ENCODE measurements around the gene SYVN1.

The SYVN1 gene

DNA sequence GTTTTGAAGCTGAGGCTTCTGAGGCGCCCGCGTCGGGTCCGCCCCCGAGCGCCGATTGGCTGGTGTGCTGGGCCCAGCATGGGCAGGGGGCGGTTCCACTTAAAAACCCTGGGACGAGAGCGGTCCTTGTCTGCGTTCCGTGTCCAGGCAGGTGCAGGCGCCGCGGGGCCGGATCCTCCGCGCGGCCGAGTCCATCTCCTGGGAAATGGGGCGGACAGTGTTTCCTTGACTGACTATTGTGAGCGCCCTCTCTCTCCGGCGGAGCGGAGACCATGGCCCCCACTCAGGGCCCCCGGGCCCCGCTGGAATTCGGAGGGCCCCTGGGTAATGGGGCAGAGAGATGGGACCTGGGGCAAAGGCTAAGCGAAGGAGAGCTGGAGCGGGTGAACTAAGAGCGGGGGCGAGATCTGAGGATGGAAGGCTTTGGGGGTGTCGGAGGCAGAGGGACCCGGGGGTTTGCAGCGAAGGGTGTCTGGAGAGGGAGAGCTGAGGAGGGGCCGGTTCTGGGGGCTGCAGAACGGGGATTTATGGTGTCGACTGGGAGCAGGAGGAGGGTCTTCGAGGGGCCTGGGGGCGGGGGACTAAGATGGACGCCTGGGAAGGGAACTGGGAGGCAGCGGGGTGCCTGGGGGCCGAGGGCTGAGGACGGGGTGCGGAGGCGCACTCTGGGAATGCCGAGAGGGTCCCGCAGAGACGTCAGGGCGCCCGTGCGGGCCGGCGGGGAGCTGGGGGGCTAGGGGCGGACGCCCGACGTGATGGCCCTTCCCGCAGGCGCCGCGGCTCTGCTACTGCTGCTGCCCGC, 22.4 kb downstream of the SYVN1 start, which contains the start of gene TM7SF2:
TM7SF2 (plus strand) TSS at position 129 of the 802 bp plus-strand sequence; CDS start at position 273, 144 bp downstream.
- peak; percentile 84 for DNase-seq

DNA sequence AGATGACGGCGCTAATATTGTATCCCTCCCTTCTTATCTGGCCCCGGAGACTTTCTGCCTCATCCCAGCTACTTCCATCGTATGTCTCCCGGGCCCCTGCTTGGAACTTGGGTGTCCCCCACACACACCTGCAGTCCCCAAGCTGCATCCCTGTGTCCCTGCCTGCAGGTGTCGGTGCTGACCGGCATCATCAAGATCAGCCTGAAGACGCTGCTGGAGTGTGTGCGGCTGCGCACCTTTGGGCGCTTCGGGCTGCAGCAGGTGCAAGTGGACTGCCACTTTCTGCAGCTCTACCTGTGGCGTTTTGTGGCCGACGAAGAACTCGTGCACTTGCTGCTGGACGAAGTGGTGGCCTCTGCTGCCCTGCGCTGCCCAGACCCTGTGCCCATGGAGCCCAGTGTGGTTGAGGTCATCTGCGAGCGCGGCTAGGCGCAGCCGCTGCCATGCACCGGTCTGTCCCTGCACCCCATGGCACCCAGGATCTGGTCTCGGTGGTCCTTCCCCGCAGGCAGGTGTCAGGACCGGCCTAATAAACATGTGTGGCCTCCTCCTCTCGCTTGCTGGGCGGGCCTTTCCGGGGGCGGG, 23.1 kb downstream of the SYVN1 start:
- no peak for DNase-seq

DNA sequence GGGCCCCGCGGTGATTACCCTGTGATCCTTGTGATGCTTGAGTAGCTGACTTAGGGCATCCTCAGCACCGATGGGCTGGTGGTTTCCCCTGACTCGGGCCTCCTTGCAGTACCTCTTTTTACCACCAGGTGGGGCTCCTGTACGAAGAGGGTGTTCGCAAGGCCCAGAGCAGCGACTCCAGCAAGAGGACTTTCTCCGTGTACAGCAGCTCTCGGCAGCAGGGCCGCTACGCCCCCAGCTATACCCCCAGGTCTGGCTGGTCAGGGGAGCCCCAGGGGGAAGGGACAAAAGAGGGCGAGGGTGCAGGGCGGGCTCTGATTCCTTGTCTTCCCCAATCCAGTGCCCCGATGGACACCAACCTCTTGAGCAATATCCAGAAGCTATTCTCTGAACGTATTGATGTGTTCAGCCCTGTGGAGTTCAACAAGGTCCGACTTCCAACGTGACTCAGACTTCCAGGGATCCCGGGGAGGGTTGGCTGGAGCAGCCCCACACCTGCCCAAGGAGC, 23.9 kb downstream of the SYVN1 start:
- DNase-seq, result peak; percentile 69

DNA sequence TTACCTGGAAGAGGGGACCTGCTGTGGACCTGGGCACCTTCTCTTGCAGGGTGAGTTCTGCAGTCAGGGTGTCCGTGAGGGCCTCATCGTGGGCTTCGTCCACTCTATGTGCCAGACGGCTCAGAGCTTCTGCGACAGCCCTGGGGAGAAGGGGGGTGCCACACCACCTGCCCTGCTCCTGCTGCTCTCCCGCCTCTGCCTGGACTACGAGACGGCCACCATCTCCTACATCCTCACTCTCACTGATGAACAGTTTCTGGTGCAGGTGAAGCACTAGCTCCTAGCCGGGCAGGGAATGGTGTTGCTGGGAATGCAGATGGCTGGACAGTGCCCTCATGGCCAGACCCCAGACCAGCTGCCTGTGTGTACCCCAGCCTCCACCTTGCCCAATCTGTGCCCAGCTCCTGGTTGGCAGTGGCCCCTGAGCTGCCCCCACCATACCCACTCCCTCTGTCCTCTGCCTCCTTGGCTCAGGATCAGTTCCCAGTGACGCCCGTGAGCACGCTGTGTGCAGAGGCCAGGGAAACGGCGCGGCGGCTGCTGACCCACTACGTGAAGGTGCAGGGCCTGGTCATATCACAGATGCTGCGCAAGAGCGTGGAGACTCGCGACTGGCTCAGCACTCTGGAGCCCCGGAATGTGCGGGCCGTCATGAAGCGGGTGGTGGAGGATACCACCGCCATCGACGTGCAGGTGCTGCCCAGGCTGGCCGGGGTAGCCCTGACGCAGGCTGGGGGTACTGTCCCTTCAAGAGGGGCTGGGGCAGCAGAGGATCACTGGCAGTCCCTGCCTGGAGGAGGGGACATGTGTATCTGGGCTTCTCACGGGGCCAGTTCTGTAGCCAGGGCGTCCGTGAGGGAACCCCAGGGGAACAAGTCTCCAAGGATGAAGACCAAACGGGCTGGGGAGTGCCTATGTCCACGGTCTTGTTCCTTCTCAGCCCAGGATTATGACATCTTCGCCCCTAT, 24.8 kb downstream of the SYVN1 start:
- no peak for DNase-seq

DNA sequence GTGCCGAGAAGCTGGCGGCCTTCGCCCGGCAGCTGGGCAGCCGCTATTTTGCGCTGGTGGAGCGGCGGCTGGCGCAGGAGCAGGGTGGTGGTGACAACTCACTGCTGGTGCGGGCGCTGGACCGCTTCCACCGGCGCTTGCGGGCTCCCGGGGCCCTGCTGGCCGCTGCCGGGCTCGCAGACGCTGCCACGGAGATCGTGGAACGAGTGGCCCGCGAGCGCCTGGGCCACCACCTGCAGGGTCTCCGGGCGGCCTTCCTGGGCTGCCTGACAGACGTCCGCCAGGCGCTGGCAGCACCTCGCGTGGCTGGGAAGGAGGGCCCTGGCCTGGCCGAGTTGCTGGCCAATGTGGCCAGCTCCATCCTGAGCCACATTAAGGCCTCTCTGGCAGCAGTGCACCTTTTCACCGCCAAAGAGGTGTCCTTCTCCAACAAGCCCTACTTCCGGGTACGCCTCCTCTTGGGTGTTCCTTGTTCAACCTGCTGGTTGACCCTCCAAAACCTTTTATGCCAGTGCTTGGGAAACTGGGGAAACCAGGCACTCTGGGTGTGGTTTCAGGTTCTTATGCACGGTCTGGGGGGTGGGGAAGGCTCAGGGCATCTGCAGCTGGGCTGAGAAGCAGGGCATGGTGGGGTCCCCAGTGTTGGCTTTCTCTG, 25.7 kb downstream of the SYVN1 start:
- DNase-seq, result no peak

DNA sequence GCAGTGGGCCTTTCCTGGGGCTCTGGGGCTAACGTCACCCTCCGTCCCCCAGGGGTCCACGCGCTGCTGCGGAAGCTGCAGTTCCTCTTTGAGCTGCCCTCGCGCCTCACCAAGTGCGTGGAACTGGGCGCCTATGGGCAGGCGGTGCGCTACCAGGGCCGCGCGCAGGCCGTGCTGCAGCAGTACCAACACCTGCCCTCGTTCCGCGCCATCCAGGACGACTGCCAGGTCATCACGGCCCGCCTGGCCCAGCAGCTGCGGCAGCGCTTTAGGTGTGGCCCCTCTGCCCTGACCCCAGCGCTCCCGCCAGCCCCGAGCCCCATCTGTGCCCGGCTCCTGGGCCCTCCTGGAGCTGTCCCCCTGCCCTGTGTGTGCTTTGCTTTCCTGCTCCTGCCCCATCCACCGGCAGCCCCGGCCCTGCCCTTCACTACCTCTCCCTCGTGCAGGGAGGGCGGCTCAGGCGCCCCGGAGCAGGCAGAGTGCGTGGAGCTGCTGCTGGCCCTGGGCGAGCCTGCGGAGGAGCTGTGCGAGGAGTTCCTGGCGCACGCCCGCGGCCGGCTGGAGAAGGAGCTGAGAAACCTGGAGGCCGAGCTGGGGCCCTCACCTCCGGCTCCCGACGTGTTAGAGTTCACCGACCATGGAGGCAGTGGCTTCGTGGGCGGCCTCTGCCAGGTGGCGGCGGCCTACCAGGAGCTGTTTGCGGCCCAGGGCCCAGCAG, 26.4 kb downstream of the SYVN1 start:
- no peak for DNase-seq

DNA sequence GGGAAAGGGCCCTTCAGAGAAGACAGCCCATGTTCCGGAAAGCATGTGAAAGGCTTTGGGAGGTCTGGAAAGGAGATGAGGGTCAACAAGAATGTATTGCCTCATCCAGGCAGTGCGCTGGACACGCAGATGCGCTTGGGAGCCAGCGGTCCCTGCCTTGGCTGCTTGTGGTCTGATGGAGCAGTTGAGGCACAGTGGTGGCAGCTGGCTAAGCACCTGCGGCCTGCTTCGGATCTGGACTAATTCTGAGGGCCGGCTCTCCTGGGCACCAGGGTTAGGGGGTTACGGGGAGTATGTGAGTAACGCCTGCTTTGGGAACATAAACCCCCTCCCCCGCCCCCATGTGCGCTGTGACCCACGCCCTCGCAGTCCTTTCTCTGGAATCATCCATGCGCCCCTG, 27.2 kb downstream of the SYVN1 start:
- DNase-seq, result no peak

DNA sequence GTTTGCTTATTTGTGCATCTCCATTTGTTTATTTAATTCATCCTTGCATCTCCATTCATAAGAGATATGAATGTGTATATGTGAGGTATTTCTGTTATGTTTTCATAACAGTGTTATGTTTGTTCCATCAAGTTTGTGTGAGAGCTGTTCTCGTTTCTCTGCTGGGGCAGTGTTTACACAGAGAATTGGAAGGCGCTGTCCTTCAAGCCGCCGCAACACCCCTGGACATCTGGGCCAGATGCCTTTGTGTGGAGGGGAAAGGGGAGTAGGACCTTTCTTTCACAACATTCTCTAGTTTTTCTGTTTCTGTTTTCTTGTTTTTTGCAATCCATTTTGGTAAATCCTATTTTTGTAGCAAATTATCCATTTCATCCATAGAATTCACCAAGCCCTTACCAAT, 29.7 kb downstream of the SYVN1 start:
- DNase-seq, result no peak

DNA sequence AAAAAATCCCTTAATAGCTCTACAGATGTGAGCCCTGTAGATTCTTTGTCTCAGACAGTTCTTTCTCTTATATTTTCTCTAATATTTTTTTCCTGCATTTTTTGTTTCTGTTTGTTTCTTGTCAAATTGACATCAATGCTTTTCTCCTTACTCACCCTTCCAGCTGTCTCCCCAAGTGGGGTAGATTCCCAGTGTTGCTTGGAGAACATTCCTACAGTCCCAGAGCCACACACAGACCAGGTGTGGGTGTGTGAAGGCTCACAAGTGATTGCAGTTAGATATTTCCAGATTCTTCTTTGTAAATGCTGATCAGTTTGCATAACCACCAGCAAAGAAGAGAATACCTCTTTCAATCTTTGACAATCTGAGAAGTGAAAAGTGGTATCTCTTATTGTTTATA, 30.8 kb downstream of the SYVN1 start:
- DNase-seq, result no peak

DNA sequence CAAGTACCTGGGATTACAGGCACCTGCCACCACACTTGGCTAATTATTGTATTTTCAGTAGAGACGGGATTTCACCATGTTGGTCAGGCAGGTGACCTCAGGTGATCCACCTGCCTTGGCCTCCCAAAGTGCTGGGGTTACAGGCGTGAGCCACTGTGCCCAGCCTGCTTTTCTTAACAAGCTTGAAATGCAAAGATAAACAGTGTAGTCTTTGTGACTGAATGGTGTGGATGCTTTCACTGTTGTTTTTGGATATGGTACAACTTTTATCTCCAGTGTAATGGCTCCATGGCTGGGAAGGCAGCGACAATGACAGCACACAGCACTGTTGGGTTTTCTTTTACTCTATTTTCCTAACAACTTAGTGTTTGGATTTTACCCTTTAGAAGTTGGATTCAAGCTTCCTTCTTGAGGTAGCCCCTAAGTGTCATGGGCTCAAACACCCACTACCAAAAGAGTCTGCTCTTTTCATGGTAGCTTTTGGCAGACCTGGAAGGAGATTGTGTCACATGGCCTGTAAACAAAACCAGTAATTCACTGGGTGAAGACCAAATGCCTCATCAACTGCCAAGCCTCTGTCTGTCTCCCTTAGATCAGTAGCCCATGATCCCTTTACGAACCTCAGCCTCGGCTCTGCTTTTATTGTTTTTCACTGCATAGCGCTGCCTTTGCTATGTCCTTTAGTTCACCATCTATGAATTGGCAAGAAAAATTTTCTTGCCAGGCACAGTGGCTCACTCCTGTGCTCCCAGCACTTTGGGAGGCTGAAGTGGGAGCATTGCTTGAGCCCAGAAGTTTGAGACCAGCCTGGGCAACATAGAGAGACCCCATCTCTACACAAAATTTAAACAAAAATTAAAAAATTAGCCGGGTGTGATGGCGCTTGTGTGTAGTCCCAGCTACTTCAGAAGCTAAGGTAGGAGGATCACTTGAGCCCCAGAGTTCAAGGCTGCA, 31.9 kb downstream of the SYVN1 start:
- no peak for DNase-seq

DNA sequence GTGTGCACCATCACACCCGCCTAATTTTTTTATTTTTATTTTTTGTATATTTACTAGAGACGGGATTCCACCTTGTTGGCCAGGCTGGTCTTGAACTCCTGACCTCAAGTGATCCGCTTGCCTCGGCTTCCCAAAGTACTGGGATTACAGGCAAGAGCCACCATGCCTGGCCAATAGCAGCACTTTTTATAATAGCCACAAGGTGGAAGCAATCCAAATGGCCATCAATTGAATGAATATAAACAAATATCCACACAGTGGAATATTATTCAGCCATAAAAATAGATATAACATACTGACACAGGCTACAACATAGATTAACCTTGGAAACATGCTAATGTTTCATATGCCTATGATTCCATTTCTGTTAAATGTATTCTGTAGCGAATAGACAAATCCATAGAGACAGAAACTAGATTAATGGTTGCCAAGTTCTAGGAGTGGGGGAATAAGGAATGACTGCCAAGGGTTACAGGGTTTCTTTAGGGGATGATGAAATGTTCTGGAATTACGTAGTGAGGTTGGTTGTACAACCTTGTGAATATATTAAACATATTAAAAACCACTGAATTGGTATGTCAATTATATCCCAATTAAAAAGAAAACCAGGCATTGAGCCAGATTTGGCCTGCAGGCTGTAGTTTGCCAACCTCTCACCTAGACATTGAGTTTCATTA, 33.5 kb downstream of the SYVN1 start:
- DNase-seq, result no peak

DNA sequence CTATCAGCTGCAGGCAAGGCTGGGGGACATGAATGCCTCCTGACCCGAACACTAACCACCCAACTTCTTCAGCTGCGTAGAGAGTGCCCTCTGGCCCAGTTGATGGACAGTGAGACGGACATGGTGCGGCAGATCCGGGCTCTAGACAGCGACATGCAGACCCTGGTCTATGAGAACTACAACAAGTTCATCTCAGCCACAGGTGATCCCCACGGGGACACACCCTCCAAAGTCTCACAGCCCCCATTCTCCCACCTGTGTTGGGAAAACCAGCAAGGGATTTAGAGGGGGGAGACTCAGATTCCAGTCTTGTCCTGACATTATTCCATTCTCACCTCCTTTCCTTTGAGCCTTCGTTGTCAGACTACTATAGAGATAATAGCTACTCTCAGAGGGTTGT, 37.4 kb downstream of the SYVN1 start:
- no peak for DNase-seq

DNA sequence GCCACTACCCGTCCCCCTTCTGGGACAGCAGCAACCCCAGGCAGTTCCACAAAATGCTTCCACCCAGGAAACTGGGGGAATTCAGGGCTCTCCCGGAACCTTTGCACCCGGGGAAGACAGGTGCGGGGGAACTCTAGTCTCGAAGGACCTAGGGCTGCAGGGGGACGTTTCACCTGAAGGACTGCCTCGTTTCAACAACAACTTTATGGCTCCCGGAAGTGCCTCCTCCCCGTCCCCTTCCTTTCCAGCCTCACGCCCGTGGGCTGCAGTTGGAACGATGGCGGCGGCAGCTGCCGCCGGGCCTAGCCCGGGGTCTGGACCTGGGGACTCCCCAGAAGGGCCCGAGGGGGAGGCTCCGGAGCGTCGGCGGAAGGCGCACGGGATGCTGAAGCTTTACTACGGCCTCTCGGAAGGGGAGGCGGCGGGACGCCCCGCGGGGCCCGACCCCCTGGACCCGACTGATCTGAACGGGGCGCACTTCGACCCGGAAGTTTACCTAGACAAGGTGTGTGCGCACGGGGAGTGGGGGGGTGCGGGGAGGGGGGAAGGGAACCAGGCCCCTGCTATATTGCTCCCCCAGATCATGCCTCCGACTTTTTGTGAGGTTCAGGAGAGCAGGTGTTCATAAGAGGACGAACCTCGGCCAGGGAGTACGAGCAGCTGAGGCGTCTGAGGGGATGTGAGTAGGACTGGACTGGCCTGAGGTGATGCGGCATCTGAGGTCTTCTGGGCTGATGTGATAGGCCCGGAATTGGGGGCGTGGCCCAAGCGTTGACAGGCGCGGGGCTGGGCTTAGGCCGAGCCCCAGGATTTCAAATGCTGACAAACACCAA, 38.1 kb downstream of the SYVN1 start, which contains the start of gene VPS51:
VPS51 (plus strand) TSS at position 241 of the 833 bp plus-strand sequence; CDS start at position 278, 37 bp downstream.
- peak; percentile 89 for DNase-seq

DNA sequence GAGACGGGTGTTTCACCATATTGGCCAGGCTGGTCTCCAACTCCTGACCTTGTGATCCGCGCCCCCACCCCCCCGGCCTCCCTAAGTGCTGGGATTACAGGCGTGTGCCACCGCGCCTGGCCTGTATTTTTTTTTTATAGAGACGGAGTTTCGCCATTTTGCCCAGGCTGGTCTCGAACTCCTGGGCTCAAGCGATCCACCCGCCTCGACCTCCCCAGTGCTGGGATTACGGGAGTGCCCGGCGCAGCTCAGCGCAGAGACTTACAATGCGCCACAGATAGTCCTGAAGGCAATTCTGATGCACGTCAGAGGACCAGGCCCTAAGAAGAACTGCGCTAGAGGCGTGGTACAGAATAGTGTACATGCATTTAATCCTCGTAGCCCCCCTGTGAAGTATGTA, 38.9 kb downstream of the SYVN1 start:
- DNase-seq, result no peak

DNA sequence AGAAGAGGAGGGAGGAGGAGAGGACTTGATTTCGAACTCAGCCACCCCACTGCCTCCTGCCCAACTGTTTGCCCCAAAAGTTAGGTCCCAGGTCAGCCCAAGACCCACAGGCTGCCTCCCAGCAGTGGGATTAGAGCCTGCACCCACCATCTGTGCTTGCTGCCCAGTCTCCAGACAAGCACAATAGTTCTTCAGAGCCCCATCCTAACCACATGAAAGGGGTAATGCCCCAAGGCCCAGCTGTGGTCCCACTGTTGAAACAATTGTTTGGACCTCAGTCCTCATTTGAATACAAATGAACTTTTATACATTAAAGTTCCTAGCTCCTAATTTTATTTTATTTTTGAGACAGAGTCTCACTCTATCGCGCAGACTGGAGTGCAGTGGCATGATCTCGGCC, 43.7 kb downstream of the SYVN1 start:
- DNase-seq, result no peak

DNA sequence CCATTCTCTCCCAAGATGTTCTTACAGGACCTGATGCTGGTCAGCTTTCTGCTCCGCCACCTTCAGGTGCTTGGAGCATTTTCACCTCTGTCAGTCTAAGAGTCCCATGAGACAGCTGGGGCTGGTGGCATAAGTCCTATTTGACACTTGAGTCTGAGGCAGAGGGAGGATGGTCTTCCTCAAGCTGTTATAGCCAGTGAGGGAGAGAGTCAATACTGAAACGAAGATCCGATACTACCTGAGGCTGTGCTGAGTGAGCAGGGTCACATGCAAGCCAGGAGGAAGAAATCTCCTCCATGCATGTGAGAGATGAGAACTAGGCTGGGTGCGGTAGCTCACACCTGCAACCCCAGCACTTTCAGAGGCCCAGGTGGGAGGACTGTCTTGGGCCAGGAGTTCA, 44.7 kb downstream of the SYVN1 start:
- no peak for DNase-seq

DNA sequence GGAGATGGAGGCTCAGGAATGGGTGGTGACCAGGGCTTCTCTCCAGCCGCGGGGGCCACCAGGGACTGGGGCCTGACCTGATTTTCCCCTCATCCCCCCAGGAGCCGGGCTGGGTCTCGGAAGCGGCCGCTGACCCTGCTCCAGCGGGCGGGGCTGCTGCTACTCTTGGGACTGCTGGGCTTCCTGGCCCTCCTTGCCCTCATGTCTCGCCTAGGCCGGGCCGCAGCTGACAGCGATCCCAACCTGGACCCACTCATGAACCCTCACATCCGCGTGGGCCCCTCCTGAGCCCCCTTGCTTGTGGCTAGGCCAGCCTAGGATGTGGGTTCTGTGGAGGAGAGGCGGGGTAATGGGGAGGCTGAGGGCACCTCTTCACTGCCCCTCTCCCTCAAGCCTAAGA, 46.5 kb downstream of the SYVN1 start:
- no peak for DNase-seq

DNA sequence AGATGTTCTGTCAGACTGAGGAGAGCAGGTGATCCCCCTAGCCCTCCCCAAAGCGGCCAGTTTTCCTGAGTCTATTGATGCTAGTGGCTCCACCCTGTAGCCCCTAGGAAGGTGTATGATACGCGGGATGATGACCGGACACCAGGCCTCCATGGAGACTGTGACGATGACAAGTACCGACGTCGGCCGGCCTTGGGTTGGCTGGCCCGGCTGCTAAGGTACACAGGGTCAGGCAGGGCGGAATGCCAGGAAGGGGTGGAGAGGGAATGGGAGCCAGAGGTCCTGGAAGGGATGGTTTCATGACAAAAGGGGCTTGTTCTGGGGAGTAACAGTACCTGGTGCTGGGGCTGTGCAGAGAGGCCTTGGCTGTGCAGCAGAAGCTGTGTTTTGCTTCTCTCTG, 47.1 kb downstream of the SYVN1 start:
- DNase-seq, result no peak

DNA sequence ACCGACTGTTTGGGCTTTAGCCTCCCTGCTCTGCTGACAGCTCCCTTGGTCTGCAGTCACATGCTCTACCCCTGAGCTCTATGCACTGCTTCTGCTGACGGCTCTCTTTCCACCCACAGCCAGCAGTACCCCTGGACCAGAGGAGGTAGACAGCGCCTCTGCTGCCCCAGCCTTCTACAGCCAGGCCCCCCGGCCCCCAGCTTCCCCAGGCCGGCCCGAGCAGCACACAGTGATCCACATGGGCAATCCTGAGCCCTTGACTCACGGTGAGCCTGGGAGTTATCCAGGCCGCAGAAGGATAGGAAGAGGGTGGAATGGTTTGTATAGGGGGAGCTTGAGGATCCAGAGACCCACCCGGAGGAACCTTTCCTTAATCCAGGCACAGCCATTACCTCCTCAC, 47.5 kb downstream of the SYVN1 start:
- no peak for DNase-seq
